Adrenal gland (tissue), 12 donors: ENCODE results near the gene TWIST2. TPM values are rescaled to one million over a fixed set of nuclear protein-coding genes. Genes with fewer than 3 reads are reported as not detected.

Experiments used
- DNase-seq, 7 donors: peaks; one replicate each; pipeline ENCODE4 v3.0.0-alpha.2; 2019 to 2020
- H3K27ac ChIP-seq, 5 donors: fragments of 200-600 bp; sonication (generic) in 4 of 5; 1 replicate in 3 of 5; 2 replicates in 2 of 5; pipeline versions ENCODE4 v1.5.1 to v1.8.0; 2016 to 2020; ENCODE audit warnings: mild to moderate bottlenecking in 1 of 5
- H3K27me3 ChIP-seq: fragments of 200-600 bp; 2 replicates; pipeline ENCODE4 v1.8.0; 2021
- H3K36me3 ChIP-seq, 2 donors: fragments of 200-600 bp; replicated peaks in 1 of 2; 1 replicate in 1 of 2; 2 replicates in 1 of 2; pipeline versions ENCODE4 v1.5.1 to v1.8.0; 2018 to 2022
- H3K4me1 ChIP-seq, 2 donors: fragments of 200-600 bp; replicated peaks in 1 of 2; 1 replicate in 1 of 2; 2 replicates in 1 of 2; pipeline versions ENCODE4 v1.5.1 to v1.8.0; 2018 to 2021
- H3K4me3 ChIP-seq, 4 donors: fragments of 200-600 bp; sonication (generic) in 3 of 4; one replicate each; pipeline ENCODE4 v1.5.1; 2016 to 2018
- H3K9me3 ChIP-seq, 3 donors: fragments of 200-600 bp; sonication (generic) in 1 of 3; replicated peaks in 1 of 3; 1 replicate in 2 of 3; 2 replicates in 1 of 3; pipeline versions ENCODE4 v1.5.1 to v1.8.0; 2016 to 2021
- POLR2A ChIP-seq, 2 donors: fragments of 450-650 bp; IDR thresholded peaks; one replicate each; pipeline ENCODE4 v1.6.1; 2017; ENCODE audit warnings: antibody characterized with exemption in 2 of 2, mild to moderate bottlenecking in 2 of 2, moderate library complexity in 1 of 2
- WGBS, 4 donors: extraction: QIAGEN DNeasy Blood & Tissue Kit in 2 of 4; methylation state at CpG; one replicate each; pipeline versions ENCODE4 v1.1.5 to v1.1.7; 2013 to 2017; 5-methylcytosine and 5-hydroxymethylcytosine counted together
- intact Hi-C, 2 donors: fragments of 100-400 bp; cut with DNase I; formaldehyde crosslinking; loops; one replicate each; pipeline versions ENCODE4 v1.14.1 to v1.15.0; 2022 to 2023
- polyA plus RNA-seq, 3 donors: library from polyadenylated mRNA; stranded (reverse); fragments of 200-250 nt in 2 of 3; fragments of 350-450 nt in 1 of 3; fragmentation: Illumina TruSeq in 1 of 3; extraction: RNeasy Lipid Tissue Mini Kit (QIAGEN cat#74804) in 1 of 3; gene quantifications; one replicate each; pipeline ENCODE4 v1.2.3, GENCODE V29; 2013 to 2014
- total RNA-seq, 9 donors: library from RNA; depleted of rRNA in 4 of 9; stranded (reverse); fragments of >200 nt in 4 of 9; fragments of 120-200 nt in 1 of 9; fragmentation: NEBNext Ultra II Directional in 1 of 9; extraction: Animal tissue kit (Norgen Biotek cat#: 25700) in 1 of 9; gene quantifications; one replicate each; pipeline versions ENCODE4 v1.1.0 to v1.2.4, GENCODE V29; 2013 to 2023
- TF ChIP-seq, protein P1 (sequence below), 6 experiments: fragments of 450-650 bp in 4 of 6; fragments of 200-600 bp in 2 of 6; sonication (generic) in 1 of 6; IDR thresholded peaks; 1 replicate in 5 of 6; 2 replicates in 1 of 6; pipeline versions ENCODE4 v1.5.1 to v1.8.0; 2016 to 2021; ENCODE audit warnings: antibody characterized with exemption in 6 of 6, mild to moderate bottlenecking in 2 of 6, moderate library complexity in 1 of 6
- donor health status: healthy with polysubstance abuse.
- donor health status: Bipolar disorder and iron deficiency.
- donor health status: DM: yes; HTN: yes; CAD: no.
- donor health status: DM: no; HTN: no; CAD: no.
- donor health status: DM: no; HTN: no; CAD: no.
- donor health status: DM: yes; HTN: yes; CAD: no.

Gene TWIST2
- total and polyA plus RNA-seq, 12 donors = 1.0 to 20.5 (median 6.0) TPM

DNA sequence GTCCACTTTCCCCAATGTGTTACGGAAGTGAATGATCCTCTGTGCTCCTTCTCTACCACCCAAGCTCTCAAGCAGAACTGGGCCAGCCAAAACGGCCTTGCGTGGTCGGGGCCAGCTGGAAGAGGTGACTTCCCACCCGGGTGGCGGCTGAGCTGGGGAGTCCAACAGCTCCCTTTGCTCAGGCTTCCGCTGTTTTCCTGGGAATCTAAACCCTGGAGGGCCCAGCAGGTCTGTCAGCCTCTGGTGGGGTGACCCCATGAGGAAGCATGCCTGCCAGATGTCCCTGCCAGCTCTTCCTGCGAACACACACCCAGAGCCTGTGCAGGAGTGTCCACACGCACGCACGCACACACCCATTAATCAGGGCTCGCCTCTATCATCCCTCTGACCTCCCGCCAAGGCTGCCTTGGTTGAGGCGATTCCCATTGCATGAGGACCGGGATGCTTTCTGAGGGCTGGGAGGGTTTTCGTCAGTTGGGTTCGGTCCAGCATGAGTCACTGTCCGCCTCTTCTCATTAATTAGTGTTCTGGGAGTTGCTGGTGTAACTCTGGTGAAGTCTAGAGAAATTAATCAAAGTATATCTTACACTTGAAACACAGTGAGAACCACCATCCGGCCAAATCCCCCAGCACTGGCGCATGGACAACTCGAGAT is 90.6 kb downstream of the TWIST2 start:
- Histone ChIP-seq H3K9me3 (no peaks in the 10 kb centered on the region), H3K27ac (peak overlapping the region in 3 of 5 donors; percentile 47 to 84 (median 47)), H3K4me3 (no peak overlapping the region), H3K36me3 (no peaks in the 10 kb centered on the region), H3K4me1 (no peaks in the 10 kb centered on the region), H3K27me3 (no peaks in the 10 kb centered on the region)
- no peak for TF ChIP-seq POLR2A (IDR thresholded peaks at IDR 0.05)
- TF ChIP-seq, protein P1, sequence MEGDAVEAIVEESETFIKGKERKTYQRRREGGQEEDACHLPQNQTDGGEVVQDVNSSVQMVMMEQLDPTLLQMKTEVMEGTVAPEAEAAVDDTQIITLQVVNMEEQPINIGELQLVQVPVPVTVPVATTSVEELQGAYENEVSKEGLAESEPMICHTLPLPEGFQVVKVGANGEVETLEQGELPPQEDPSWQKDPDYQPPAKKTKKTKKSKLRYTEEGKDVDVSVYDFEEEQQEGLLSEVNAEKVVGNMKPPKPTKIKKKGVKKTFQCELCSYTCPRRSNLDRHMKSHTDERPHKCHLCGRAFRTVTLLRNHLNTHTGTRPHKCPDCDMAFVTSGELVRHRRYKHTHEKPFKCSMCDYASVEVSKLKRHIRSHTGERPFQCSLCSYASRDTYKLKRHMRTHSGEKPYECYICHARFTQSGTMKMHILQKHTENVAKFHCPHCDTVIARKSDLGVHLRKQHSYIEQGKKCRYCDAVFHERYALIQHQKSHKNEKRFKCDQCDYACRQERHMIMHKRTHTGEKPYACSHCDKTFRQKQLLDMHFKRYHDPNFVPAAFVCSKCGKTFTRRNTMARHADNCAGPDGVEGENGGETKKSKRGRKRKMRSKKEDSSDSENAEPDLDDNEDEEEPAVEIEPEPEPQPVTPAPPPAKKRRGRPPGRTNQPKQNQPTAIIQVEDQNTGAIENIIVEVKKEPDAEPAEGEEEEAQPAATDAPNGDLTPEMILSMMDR (IDR thresholded peaks at IDR 0.05) = no peak
- DNase-seq = peak; percentile 28 to 87 (median 66)
- intact Hi-C loops = no loop called here
- WGBS, 4 donors = 57 to 65% (median 63%) methylated on average over 17 to 21 of the region's 21 CpGs

DNA sequence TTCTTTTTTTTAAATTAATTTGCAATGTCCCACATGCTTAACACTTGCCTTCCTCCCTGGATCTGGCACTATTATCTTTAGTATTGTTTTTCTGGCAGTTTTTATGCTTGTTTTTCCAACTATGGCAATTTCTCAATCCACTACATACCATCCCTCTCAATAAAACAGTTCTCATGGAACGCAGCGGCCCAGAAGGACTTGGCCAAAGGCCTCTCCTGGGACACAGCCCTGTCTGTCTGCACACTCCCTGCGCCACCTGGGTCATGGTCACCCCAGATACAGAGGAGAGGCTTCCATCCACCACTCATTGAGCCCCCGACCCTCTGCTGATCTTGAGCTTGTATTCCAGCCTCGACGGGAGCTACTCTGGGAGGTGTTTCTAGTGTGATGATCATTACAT is 91.2 kb downstream of the TWIST2 start:
- Histone ChIP-seq H3K4me1 (no peaks in the 10 kb centered on the region), H3K4me3 (no peak overlapping the region), H3K36me3 (no peaks in the 10 kb centered on the region), H3K9me3 (no peaks in the 10 kb centered on the region), H3K27ac (peak overlapping the region in 3 of 5 donors; percentile 16 to 82 (median 21)), H3K27me3 (no peaks in the 10 kb centered on the region)
- peak in 3 of 7 donors; percentile 12 to 67 (median 38) for DNase-seq
- WGBS, 4 donors = 58 to 84% (median 81%) methylated on average over 6 of the region's 6 CpGs
- intact Hi-C loops = no loop called here
- TF ChIP-seq, protein P1 (IDR thresholded peaks at IDR 0.05) = no peak
- no peak for TF ChIP-seq POLR2A (IDR thresholded peaks at IDR 0.05)

DNA sequence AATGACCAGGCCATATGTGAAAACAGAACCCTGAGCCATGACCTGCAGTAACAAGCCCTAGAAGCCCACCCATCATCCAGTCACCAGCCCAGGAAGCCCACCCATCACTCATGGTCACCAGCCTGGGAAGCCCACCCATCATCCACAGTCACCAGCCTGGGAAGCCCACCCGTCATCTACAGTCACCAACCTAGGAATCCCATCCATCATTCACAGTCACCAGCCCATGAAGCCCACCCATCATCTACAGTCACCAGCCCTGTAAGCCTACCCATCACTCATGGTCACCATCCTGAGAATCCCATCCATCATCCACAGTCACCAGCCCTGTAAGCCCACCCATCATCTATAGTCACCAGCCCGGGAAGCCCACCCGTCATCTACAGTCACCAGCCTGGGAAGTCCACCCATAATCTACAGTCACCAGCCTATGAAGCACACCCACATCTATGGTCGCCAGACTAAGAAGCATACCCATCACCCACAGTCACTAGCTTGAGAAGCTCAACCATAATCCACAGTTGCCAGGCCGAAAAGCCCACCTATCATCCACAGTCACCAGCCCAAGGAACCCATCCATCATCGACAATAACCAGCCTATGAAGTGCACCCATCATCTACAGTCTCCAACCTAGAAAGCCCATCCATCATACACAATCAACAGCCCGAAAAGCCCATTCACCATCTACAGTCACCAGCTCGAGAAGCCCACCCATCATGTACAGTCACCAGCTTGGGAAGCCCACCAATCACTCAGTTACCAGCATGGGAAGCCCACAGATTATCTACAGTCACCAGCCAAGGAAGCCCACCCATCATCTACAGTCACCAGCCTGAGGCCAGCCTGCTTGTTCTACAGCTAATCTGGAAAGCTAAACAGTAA is 91.9 kb downstream of the TWIST2 start:
- peak overlapping the region in 3 of 5 donors; percentile 16 to 82 (median 21) for H3K27ac ChIP-seq
- intact Hi-C loops = no loop called here
- H3K4me3 ChIP-seq = no peak overlapping the region
- H3K36me3 ChIP-seq = no peaks in the 10 kb centered on the region
- H3K27me3 ChIP-seq = no peaks in the 10 kb centered on the region
- H3K4me1 ChIP-seq = no peaks in the 10 kb centered on the region
- peak in 1 of 7 donors; percentile 40 for DNase-seq
- 87 to 95% (median 92%) methylated on average over 5 to 8 of the region's 8 CpGs for WGBS, 4 donors
- TF ChIP-seq, protein P1 (IDR thresholded peaks at IDR 0.05) = no peak
- TF ChIP-seq POLR2A (IDR thresholded peaks at IDR 0.05) = no peak
- H3K9me3 ChIP-seq = no peaks in the 10 kb centered on the region

DNA sequence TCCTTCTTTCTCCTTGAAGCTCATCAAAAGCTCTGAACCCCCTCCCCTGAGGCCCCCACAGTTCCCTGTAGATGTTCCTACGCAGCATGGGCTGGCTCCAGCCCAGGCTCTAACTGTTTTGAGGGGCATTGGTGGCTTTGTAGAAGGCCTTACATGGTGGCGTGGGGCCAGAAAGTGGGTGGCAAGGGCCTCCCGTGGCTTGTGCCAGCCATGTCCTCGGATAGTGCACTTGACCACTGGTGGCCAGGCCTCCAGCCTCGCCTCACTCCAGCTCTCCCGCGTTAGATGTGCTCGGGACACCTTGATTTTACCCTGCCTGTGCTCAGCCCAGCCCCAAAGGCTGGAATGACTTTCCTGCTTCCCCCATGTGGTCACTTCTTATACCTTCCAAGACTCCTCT is 92.9 kb downstream of the TWIST2 start:
- no peaks in the 10 kb centered on the region for H3K27me3 ChIP-seq
- H3K4me3 ChIP-seq = no peak overlapping the region
- WGBS, 4 donors = 86 to 100% (median 89%) methylated on average over 7 to 8 of the region's 8 CpGs
- intact Hi-C loops = no loop called here
- TF ChIP-seq, protein P1 (IDR thresholded peaks at IDR 0.05) = no peak
- TF ChIP-seq POLR2A (IDR thresholded peaks at IDR 0.05) = no peak
- no peaks in the 10 kb centered on the region for H3K9me3 ChIP-seq
- DNase-seq = peak in 1 of 7 donors; percentile 35
- no peaks in the 10 kb centered on the region for H3K36me3 ChIP-seq
- H3K27ac ChIP-seq = no peak overlapping the region
- H3K4me1 ChIP-seq = no peaks in the 10 kb centered on the region
